Epithelial cell of proximal tubule (primary cell): ENCODE results near the gene RABIF. TPM values are rescaled to one million over a fixed set of nuclear protein-coding genes. Genes with fewer than 3 reads are reported as not detected.
"Not testable (repeated sequence)": the region's sequence is repeated elsewhere in the genome, so short reads cannot be mapped to it uniquely, and the experiment has no call there.

ENCODE experiments used
- DNase-seq: peaks from one replicate; pipeline ENCODE4 v3.0.0-alpha.2; 2011; ENCODE audit warnings: low read depth
- H3K4me3 ChIP-seq: 2 replicates; pipeline ENCODE4 v1.5.1; 2011; ENCODE audit warnings: low read depth, mild to moderate bottlenecking, low read length
- CTCF ChIP-seq: conservative IDR thresholded peaks from 2 replicates; pipeline ENCODE4 v1.5.1; 2012; ENCODE audit warnings: low read depth, mild to moderate bottlenecking, low read length
- total RNA-seq: library from RNA; depleted of rRNA; stranded (reverse); fragments of >200 nt; gene quantifications from 2 replicates; pipeline ENCODE4 v1.2.3, GENCODE V29; 2015

RABIF gene
- total RNA-seq, 1 donor from 2014 or later = 9.2 TPM

- no peak for TF ChIP-seq CTCF
- DNase-seq = no peak
- H3K4me3 ChIP-seq = no peak overlapping the region
Measured at GRCh38 chr1:202836623-202837403, 52.1 kb downstream of the RABIF start.

DNA sequence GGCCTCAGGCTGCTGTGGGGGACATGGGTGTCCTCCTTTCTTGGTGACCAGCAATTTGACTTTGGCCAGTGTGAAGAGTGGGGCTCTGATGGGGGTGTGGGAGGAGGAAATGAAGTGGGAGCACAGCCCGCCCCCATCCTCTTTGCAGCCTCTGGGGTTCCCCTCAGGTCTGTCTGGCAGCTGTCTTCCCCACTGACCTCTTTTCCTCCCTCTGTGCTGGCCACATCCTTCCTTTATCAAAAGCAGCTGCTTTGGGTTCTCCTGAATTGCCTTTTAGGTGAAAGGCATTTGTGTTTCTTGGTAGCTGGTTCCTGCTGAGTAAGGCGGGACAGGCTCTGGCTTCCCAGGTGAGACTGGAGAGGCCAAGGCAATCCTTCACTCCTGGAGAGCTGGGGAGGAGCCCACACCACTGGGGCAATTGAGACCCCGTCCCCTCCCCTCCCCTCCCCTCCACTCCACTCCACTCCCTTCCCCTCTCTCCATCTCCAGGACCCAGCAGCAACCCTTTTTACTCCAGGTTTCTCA, 53.3 kb downstream of the RABIF start:
- TF ChIP-seq CTCF = no peak
- DNase-seq = no peak
- H3K4me3 ChIP-seq = no peak overlapping the region

GRCh38 chr1:202834771-202835547, 54.0 kb downstream of the RABIF start:
- H3K4me3 ChIP-seq = no peak overlapping the region
- no peak for DNase-seq
- TF ChIP-seq CTCF = no peak

DNA sequence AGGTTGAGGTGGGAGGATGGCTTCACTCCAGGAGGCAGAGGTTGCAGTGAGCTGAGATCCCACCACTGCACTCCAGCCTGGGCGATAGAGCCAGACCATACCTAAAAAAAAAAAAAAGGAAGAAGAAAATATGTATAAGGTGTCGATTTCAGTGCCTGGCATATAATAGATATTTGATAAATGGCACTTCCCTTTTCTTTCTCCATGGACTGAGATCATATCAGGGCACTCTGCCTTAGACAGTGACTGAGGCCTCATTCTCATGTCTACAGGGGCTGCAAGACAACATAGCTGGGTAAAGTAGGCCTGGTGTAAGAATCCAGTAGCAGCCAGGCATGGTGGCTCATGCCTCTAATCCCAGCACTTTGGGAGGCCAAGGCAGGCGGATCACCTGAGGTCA, 57.0 kb downstream of the RABIF start:
- no peak for TF ChIP-seq CTCF
- H3K4me3 ChIP-seq = no peak overlapping the region
- DNase-seq = no peak

GRCh38 chr1:202829223-202829622, 59.7 kb downstream of the RABIF start:
- not testable (repeated sequence) for H3K4me3 ChIP-seq, DNase-seq

Other genes with a start within 250 kb of the RABIF start
- not detected in 2 replicates for gene SYT2, start 178.7 kb downstream of the RABIF start, total RNA-seq
- gene KDM5B, start 80.7 kb downstream of the RABIF start, total RNA-seq = 18.6 and 46.2 TPM in 2 replicates
- 0.17 TPM in 1 of 2 replicates, not detected in the other for gene PCAT6, start 78.2 kb downstream of the RABIF start, total RNA-seq
- gene KLHL12, start 38.1 kb upstream of the RABIF start, total RNA-seq = 19.2 and 25.9 TPM in 2 replicates
- gene ADIPOR1, start 69.2 kb upstream of the RABIF start, total RNA-seq = 59.0 and 73.9 TPM in 2 replicates
- 15.0 and 24.7 TPM in 2 replicates for gene CYB5R1, start 78.1 kb upstream of the RABIF start, total RNA-seq
- 79.2 and 80.5 TPM in 2 replicates for gene TMEM183A, start 118.2 kb upstream of the RABIF start, total RNA-seq
- 0.14 and 11.6 TPM in 2 replicates for gene PPFIA4, start 137.3 kb upstream of the RABIF start, total RNA-seq
- not detected in 2 replicates for gene MYOG, start 196.9 kb upstream of the RABIF start, total RNA-seq
- gene ADORA1, start 238.6 kb upstream of the RABIF start, total RNA-seq = 3.7 and 12.3 TPM in 2 replicates